Vagina (tissue), 2 donors: ENCODE measurements around the gene TTC7B.

ENCODE experiments used
- CTCF ChIP-seq, 3 experiments: fragments of 450-650 bp in 2 of 3; fragments of 200-600 bp in 1 of 3; sonication (generic) in 1 of 3; IDR thresholded peaks; one replicate each; pipeline ENCODE4 v1.5.1; 2017 to 2019; ENCODE audit warnings: antibody characterized with exemption in 3 of 3, mild to moderate bottlenecking in 2 of 3, moderate library complexity in 2 of 3
- POLR2A ChIP-seq, 2 donors: fragments of 450-650 bp; IDR thresholded peaks; one replicate each; pipeline ENCODE4 v1.6.1; 2017; ENCODE audit warnings: antibody characterized with exemption in 2 of 2, mild to moderate bottlenecking in 2 of 2, moderate library complexity in 2 of 2

GRCh38 chr14:90575781-90576180 lies 240.4 kb downstream of the TTC7B start:
- TF ChIP-seq CTCF (IDR thresholded peaks at IDR 0.05) (no peak), POLR2A (IDR thresholded peaks at IDR 0.05) (no peak)
